GM13977 (cell line): Measurements from ENCODE around the gene NUP35.
"Not testable (repeated sequence)": the region's sequence is repeated elsewhere in the genome, so short reads cannot be mapped to it uniquely, and the experiment has no call there.

ENCODE experiments used
- DNase-seq: peaks from one replicate; pipeline ENCODE4 v3.0.0; 2012; ENCODE audit warnings: low spot score
- in situ Hi-C: fragments of 300-500 bp; cut with MboI; formaldehyde crosslinking; loops from one replicate; pipeline ENCODE4 v1.12.0; 2022; ENCODE audit warnings: low sequenced_read_pairs, low pct_unique_long_range_greater_than_20kb, mixed read lengths, inconsistent platforms; ENCODE audit not compliant: unreplicated experiment
- TF ChIP-seq, protein P1 (sequence below): IDR thresholded peaks from 2 replicates; pipeline ENCODE4 v1.5.1; 2012; ENCODE audit warnings: mild to moderate bottlenecking, control low read depth; ENCODE audit not compliant: insufficient read depth; ENCODE audit errors: extremely low read depth, missing control alignments

Gene NUP35

GRCh38 chr2:183126635-183127034 is 2.4 kb downstream of the NUP35 start:
- TF ChIP-seq, protein P1, sequence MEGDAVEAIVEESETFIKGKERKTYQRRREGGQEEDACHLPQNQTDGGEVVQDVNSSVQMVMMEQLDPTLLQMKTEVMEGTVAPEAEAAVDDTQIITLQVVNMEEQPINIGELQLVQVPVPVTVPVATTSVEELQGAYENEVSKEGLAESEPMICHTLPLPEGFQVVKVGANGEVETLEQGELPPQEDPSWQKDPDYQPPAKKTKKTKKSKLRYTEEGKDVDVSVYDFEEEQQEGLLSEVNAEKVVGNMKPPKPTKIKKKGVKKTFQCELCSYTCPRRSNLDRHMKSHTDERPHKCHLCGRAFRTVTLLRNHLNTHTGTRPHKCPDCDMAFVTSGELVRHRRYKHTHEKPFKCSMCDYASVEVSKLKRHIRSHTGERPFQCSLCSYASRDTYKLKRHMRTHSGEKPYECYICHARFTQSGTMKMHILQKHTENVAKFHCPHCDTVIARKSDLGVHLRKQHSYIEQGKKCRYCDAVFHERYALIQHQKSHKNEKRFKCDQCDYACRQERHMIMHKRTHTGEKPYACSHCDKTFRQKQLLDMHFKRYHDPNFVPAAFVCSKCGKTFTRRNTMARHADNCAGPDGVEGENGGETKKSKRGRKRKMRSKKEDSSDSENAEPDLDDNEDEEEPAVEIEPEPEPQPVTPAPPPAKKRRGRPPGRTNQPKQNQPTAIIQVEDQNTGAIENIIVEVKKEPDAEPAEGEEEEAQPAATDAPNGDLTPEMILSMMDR = no peak
- DNase-seq = no peak
- in situ Hi-C loops = no loop called here

DNA sequence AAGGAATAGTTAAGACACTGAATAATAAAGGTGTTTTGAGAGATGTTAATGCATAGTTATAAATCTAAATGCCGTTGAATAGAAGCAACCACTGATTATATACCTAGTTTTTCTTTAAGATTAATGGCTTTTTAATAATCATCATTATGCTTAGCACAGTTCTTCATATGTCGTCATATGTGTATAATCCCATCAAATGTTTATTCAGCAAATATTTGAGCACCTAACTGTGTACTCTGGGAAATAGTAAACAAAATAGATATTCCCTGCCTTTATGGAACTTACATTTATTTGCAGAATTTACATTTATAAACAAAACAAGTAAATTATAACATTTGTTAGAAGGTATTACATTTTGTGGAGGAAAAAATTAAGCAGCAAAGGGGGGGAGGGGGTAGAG is 9.8 kb downstream of the NUP35 start:
- TF ChIP-seq, protein P1 = no peak
- DNase-seq = no peak
- in situ Hi-C loops = no loop called here

GRCh38 chr2:183148955-183149354 is 24.7 kb downstream of the NUP35 start:
- in situ Hi-C loops = no loop called here
- DNase-seq = no peak
- TF ChIP-seq, protein P1 = no peak

- TF ChIP-seq, protein P1 = no peak
- no peak for DNase-seq
- in situ Hi-C loops = no loop called here
Observed at GRCh38 chr2:183149489-183149888, 25.2 kb downstream of the NUP35 start.

DNA sequence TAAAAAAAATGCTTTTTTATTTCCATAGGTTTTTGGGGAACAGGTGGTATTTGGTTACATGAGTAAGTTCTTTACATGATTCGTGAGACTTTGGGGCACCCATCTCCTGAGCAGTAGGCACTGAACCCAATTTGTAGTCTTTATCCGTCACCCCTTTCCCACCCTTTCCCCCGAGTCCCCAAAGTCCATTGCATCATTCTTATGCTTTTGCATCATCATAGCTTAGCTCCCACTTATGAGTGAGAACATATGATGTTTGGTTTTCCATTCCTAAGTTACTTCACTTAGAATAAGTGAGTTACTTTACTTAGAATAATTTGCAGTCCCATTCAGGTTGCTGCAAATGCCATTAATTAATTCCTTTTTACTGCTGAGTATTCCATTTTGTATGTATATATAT is 28.0 kb downstream of the NUP35 start:
- in situ Hi-C loops, DNase-seq: not testable (repeated sequence)

GRCh38 chr2:183153967-183154366 is 29.7 kb downstream of the NUP35 start:
- DNase-seq = no peak
- in situ Hi-C loops = no loop called here
- TF ChIP-seq, protein P1 = no peak

DNA sequence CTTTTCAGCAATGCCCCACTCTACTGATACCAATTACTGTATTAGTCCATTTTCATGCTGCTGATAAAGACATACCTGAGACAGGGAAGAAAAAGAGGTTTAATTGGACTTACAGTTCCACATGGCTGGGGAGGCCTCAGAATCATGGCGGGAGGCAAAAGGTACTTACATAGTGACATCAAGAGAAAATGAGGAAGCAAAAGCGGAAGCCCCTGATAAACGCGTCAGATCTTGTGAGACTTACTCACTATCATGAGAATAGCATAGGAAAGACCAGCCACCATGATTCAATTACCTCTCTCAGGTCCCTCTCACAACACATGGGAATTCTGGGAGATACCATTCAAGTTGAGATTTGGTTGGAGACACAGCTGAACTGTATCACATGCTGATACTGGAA is 30.5 kb downstream of the NUP35 start:
- DNase-seq, in situ Hi-C loops: not testable (repeated sequence)

DNA sequence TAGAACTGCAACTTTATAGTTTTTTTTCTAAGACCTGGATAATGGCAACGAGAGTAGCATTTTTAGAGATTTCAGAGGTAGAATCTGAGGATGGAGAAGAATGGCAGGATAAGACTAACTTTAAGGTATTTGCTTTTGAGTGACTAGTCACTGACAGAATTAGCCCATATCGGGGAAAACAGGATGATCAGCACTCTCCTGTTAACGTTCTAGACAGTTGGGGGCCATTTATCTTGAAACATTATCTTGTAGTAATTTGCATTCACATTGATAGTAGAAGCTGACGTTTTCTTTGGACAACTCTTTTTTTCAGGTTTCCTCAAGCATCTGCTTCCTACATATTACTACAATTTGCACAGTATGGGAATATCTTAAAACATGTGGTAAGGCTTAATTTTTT is 32.9 kb downstream of the NUP35 start:
- in situ Hi-C loops = no loop called here
- no peak for DNase-seq
- TF ChIP-seq, protein P1 = no peak
